PFSK-1 (cell line): ENCODE data around the gene S100A6.

Experiments
- FOXP2 ChIP-seq: optimal IDR thresholded peaks from 2 replicates; pipeline ENCODE3; 2011; ENCODE audit warnings: borderline replicate concordance, control low read depth, inconsistent platforms; ENCODE audit not compliant: insufficient read depth; ENCODE audit errors: extremely low read length, extremely low read depth
- POLR2AphosphoS5 ChIP-seq: IDR thresholded peaks from 2 replicates; pipeline ENCODE4 v1.6.1; 2012; ENCODE audit warnings: low read depth, mild to moderate bottlenecking, control low read depth, low read length, moderate library complexity
- REST ChIP-seq, 2 experiments: IDR thresholded peaks; 2 replicates each; pipeline versions ENCODE4 v1.6.1 to v1.8.0; 2011 to 2012; ENCODE audit warnings: low read depth in 2 of 2, low read length in 2 of 2, control low read depth in 1 of 2, inconsistent platforms in 1 of 2, mild to moderate bottlenecking in 1 of 2, moderate library complexity in 1 of 2; ENCODE audit not compliant: insufficient read depth in 1 of 2
- SIN3A ChIP-seq: IDR thresholded peaks from 2 replicates; pipeline ENCODE4 v1.6.1; 2012; ENCODE audit warnings: mild to moderate bottlenecking, low read length, moderate library complexity, borderline replicate concordance; ENCODE audit not compliant: insufficient read depth
- TAF1 ChIP-seq: IDR thresholded peaks from 2 replicates; pipeline ENCODE4 v1.6.1; 2012; ENCODE audit warnings: low read length, control low read depth, borderline replicate concordance; ENCODE audit not compliant: insufficient read depth

S100A6 gene

GRCh38 chr1:153553096-153553495, 17.3 kb upstream of the S100A6 start:
- TF ChIP-seq SIN3A (no peak), POLR2AphosphoS5 (no peak), REST (IDR thresholded peaks at IDR 0.05; ENCODE audit: insufficient read depth in 1 of 2, low read depth in 2 of 2, low read length in 2 of 2) (no peak), FOXP2 (no peak), TAF1 (no peak)

GRCh38 chr1:153552335-153552734, 16.5 kb upstream of the S100A6 start:
- TF ChIP-seq SIN3A: no peak
- no peak for TF ChIP-seq TAF1
- no peak for TF ChIP-seq REST (IDR thresholded peaks at IDR 0.05; ENCODE audit: insufficient read depth in 1 of 2, low read depth in 2 of 2, low read length in 2 of 2)
- no peak for TF ChIP-seq FOXP2
- TF ChIP-seq POLR2AphosphoS5: no peak

- no peak for TF ChIP-seq POLR2AphosphoS5
Observed at GRCh38 chr1:153550827-153551500, 15.2 kb upstream of the S100A6 start.

GRCh38 chr1:153550398-153550758, 14.6 kb upstream of the S100A6 start:
- TF ChIP-seq SIN3A (no peak), REST (IDR thresholded peaks at IDR 0.05; ENCODE audit: insufficient read depth in 1 of 2, low read depth in 2 of 2, low read length in 2 of 2) (no peak), TAF1 (no peak), FOXP2 (no peak), POLR2AphosphoS5 (no peak)

GRCh38 chr1:153549741-153550397, 14.1 kb upstream of the S100A6 start:
- no peak for TF ChIP-seq TAF1
- no peak for TF ChIP-seq FOXP2
- TF ChIP-seq POLR2AphosphoS5: no peak
- no peak for TF ChIP-seq REST (IDR thresholded peaks at IDR 0.05; ENCODE audit: insufficient read depth in 1 of 2, low read depth in 2 of 2, low read length in 2 of 2)
- no peak for TF ChIP-seq SIN3A
